Bronchial epithelial cell (primary cell): Measurements from ENCODE around the gene RCCD1. TPM values are rescaled to one million over a fixed set of nuclear protein-coding genes. Genes with fewer than 3 reads are reported as not detected.

Experiments
- DNase-seq: peaks from one replicate; pipeline ENCODE4 v3.0.0-alpha.2; 2010; ENCODE audit warnings: low read depth
- FAIRE-seq: peaks from 2 replicates; lab custom pipeline; 2011; peaks lifted over from hg19 to GRCh38; lab: Jason Lieb, UNC
- H3K27me3 ChIP-seq: 2 replicates; pipeline ENCODE4 v1.5.1; 2011; ENCODE audit warnings: low read length; ENCODE audit not compliant: control insufficient read depth, insufficient read depth
- H3K36me3 ChIP-seq: 2 replicates; pipeline ENCODE4 v1.5.1; 2011; ENCODE audit warnings: low read length; ENCODE audit not compliant: control insufficient read depth, insufficient read depth
- H3K4me3 ChIP-seq: 2 replicates; pipeline ENCODE4 v1.5.1; 2011; ENCODE audit warnings: mild to moderate bottlenecking, low read depth, low read length, control low read depth
- total RNA-seq: library from RNA; depleted of rRNA; stranded (reverse); fragments of >200 nt; gene quantifications from 2 replicates; pipeline ENCODE4 v1.2.1, GENCODE V29; 2014
- TF ChIP-seq, protein P1 (sequence below): IDR thresholded peaks from 2 replicates; pipeline ENCODE4 v1.5.1; 2011; ENCODE audit warnings: mild to moderate bottlenecking, moderate library complexity, low read length, control low read depth, inconsistent platforms; ENCODE audit not compliant: insufficient read depth, severe bottlenecking

The RCCD1 gene
- total RNA-seq, 1 donor from 2014 or later, result 11.6 TPM

DNA sequence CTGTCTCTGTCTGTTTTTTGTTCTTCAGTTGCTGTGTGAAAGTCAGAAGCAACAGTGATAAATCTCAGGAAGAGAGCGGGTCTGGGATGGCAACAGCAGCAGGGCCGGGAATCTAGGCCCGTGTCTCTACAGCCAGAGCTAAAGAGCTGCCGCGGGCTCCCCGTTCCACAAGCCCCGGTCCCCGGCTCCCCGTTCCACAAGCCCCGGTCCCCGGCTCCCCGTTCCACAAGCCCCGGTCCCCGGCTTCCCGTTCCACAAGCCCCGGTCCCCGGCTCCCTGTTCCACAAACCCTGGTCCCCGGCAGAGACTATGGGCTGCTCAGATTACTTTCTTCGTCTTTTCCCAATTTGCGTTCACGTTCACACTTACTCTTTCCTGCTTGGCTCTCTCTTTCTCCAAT is 19.5 kb downstream of the RCCD1 start:
- TF ChIP-seq, protein P1, sequence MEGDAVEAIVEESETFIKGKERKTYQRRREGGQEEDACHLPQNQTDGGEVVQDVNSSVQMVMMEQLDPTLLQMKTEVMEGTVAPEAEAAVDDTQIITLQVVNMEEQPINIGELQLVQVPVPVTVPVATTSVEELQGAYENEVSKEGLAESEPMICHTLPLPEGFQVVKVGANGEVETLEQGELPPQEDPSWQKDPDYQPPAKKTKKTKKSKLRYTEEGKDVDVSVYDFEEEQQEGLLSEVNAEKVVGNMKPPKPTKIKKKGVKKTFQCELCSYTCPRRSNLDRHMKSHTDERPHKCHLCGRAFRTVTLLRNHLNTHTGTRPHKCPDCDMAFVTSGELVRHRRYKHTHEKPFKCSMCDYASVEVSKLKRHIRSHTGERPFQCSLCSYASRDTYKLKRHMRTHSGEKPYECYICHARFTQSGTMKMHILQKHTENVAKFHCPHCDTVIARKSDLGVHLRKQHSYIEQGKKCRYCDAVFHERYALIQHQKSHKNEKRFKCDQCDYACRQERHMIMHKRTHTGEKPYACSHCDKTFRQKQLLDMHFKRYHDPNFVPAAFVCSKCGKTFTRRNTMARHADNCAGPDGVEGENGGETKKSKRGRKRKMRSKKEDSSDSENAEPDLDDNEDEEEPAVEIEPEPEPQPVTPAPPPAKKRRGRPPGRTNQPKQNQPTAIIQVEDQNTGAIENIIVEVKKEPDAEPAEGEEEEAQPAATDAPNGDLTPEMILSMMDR, result no peak
- DNase-seq (no peak), FAIRE-seq (no peak)
- no peaks in the 10 kb centered on the region for H3K27me3 ChIP-seq
- no peak overlapping the region for H3K4me3 ChIP-seq
- peaks cover 8% of the 10 kb centered on the region for H3K36me3 ChIP-seq

DNA sequence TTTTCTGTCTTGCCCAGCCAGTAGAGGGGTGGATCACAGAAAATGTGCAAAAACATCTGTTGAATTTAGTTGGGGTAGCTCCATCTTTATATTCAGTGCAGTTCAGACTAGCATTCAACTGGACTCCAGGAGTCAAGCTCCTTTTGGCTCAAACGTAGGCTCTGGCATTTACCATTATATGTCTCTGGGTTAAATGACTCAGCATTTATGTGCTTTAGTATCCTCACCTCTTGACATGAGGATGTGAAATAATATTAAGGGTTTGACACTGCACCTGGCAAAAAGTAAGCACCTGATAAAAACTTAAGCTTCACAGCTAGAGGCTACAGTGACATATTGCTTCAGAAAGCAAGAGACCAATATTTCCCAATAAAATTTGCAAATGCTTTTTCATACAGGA is 24.9 kb downstream of the RCCD1 start:
- TF ChIP-seq, protein P1, result no peak
- FAIRE-seq, result no peak
- no peak overlapping the region for H3K4me3 ChIP-seq
- H3K36me3 ChIP-seq, result peaks cover 2% of the 10 kb centered on the region
- DNase-seq, result peak; percentile 24
- no peaks in the 10 kb centered on the region for H3K27me3 ChIP-seq

DNA sequence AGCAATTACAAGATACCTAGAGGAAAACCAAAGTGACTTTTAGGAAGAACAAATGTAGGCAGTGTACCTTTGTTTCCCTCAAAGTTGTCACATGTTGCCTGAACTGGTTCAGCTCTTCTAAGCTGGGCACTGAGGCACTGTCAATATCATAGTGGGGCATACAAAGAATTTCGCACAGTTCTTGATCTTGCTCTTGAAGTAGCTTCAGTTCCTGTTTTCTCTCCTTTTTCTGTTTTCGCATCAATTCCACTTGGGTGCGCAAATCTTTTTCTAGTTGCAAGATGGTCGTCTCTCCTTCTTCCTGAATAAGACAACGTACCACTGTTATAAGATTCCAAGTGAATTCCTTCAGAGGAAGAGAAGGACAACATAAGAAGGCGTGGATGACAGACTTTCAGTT is 27.0 kb downstream of the RCCD1 start:
- Histone ChIP-seq H3K4me3 (no peak overlapping the region), H3K36me3 (no peaks in the 10 kb centered on the region), H3K27me3 (no peaks in the 10 kb centered on the region)
- TF ChIP-seq, protein P1, result no peak
- no peak for FAIRE-seq
- DNase-seq, result no peak

DNA sequence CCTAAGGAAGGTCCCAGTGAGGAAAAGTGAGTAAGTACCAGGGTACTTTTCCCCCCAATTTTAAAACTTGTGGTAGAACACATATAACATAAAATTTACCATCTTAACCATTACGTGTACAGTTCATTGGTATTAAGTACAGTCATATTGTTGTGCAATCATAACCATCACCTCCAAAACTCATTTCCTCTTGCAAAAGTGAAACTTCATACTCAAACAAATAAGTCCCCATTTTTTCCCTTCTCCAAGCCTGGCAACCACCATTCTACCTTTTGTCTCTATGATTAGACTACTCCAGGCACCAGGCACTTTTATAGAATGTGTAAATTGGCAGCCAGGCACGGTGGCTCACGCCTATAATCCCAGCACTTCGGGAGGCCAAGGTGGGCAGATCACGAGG is 27.5 kb downstream of the RCCD1 start:
- H3K27me3 ChIP-seq, result no peaks in the 10 kb centered on the region
- no peak overlapping the region for H3K4me3 ChIP-seq
- no peaks in the 10 kb centered on the region for H3K36me3 ChIP-seq
- FAIRE-seq, result no peak
- peak; percentile 84 for DNase-seq
- TF ChIP-seq, protein P1, result no peak

DNA sequence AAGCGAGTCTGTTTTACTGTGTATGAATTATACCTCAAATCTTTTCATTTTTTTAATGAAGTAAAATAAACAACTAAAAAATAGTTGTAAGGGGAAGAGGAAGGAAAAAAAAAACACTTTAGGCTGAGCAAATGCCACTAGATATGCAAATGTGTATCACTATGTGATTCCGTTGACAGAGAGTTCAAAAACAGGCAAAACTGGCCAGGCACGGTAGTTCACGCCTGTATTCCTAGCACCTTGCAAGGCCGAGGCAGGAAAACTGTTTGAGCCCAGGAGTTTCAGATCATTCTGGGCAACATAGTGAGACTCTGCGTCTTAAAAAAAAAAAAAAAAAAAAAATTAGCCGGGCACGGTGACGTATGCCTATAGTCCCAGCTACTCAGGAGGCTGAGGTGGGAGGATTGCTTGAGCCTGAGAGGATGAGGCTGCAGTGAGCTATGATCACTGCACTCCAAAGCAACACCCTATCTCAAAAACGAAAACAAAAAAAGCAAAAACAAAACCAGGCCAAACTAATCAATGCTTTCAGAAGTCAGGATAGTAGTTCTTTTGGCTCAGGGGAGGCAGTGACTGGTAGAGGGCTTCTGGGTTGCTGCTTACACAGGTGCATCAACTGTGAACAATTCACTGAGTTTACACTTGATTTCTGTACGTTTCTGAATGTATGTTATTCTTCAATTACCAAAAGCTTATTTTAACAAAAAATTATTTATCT is 32.3 kb downstream of the RCCD1 start:
- TF ChIP-seq, protein P1, result no peak
- Histone ChIP-seq H3K36me3 (no peaks in the 10 kb centered on the region), H3K4me3 (no peak overlapping the region), H3K27me3 (no peaks in the 10 kb centered on the region)
- no peak for DNase-seq
- no peak for FAIRE-seq
